GM18909 (cell line): Measurements from ENCODE around the gene TPK1.
"Not testable (repeated sequence)": the region's sequence is repeated elsewhere in the genome, so short reads cannot be mapped to it uniquely, and the experiment has no call there.

Experiments used
- ATAC-seq: cut with Tn5 transposase; IDR thresholded peaks from one replicate; pipeline ENCODE4 v1.9.1; 2021; ENCODE audit warnings: mild to moderate bottlenecking; ENCODE audit not compliant: unreplicated experiment, poor library complexity

TPK1 gene

GRCh38 chr7:144782883-144783282, 53.0 kb downstream of the TPK1 start:
- ATAC-seq, result no peak

- ATAC-seq, result no peak
These were observed 55.7 kb downstream of the TPK1 start for GRCh38 chr7:144780071-144780608.

GRCh38 chr7:144777889-144778288, 58.0 kb downstream of the TPK1 start:
- not testable (repeated sequence) for ATAC-seq

DNA sequence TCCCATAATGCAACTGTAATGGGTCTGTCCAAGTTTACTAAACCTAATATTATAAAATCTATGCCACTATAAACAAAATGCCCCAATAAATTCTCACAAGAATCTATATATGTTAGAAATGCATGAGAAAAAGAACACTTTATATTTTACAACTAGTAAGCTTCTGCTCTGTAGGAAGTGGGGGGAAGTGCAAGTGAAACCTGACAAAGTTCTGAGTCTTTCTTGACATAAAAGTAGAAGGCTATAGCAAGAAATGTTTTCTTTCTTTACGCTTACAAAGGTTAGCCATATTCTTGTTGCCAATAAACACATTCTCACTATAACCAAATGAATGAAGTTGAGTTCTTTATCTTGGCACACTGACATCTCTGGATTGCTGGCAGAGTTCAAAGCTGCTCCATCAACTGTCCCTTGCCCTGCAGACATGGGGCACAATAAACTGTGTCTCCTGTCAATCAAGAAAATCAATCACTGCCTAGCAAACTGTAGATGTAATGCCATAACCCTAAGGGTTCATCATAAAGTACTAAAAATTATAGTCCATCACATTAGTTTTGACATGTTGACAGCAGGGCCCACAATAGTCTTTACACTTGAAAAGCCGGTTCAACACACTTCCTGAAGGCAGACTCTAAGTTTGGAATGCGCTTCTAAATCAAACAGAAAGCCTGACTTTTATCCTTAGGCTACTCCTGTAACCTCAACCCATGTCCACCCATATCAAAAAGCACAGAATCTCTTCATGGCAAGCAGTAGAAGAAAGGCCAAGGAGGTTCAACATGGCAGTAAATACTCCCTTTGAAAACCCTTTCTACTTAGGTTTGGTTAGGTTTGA, 58.6 kb downstream of the TPK1 start:
- ATAC-seq, result no peak

DNA sequence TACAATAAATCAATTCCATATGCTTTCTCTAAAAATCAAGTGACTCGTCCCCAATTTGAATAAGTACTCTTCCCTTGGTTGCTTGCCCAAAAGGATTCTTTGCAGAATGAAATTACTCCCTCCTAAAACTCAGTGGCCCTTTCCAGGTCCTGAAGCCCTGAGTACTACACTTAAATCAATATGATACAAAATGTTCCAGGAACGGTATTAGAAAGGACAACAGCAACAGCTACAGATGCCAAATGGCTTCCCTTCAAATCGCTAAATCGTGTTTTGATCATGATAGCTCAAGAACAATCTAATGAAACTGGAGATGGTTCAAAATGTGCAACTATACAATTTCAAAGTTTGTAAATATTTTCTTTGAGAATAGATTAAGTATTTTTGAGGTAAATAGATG, 59.4 kb downstream of the TPK1 start:
- ATAC-seq, result no peak

DNA sequence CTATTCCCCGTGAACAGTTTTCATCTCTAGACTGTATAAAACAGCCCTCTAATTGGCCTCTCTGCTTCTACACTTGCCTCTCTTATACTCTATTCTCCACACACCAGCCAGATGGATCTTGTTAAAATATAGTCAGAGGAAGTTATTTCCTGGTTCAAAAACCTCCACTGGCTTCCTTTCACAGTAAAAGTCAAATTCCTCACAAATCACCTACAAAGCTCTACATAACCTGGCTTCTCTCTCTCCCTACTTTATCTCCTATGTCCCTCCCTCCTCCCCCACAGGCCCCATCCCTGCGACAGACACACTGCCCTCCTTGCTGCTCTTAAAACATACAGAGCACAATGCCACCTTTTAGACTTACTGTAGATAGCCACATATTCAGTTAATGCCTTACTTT, 60.1 kb downstream of the TPK1 start:
- ATAC-seq, result no peak

GRCh38 chr7:144771927-144772326, 63.9 kb downstream of the TPK1 start:
- no peak for ATAC-seq

DNA sequence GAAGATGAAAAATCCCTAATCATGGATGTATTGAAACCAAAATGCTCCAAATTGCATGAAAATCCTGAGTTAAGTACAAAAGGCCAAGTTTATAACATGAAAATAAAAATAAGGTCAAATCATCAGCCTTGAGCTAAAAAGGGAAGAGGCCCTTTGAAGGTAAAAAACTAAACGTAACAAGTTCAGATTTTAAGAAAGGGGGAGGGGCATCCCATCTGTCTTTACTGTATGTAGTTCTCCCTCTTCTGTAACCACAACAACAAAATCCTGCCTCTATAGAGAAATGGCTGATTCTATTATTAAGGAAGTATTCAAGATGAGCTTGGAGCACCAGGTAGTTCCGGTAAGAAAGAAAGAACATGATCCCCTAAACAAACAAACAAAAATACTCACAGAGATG, 64.7 kb downstream of the TPK1 start:
- no peak for ATAC-seq

GRCh38 chr7:144769352-144769751, 66.5 kb downstream of the TPK1 start:
- ATAC-seq, result no peak

- ATAC-seq, result no peak
These were observed 67.2 kb downstream of the TPK1 start for GRCh38 chr7:144768633-144769032.

DNA sequence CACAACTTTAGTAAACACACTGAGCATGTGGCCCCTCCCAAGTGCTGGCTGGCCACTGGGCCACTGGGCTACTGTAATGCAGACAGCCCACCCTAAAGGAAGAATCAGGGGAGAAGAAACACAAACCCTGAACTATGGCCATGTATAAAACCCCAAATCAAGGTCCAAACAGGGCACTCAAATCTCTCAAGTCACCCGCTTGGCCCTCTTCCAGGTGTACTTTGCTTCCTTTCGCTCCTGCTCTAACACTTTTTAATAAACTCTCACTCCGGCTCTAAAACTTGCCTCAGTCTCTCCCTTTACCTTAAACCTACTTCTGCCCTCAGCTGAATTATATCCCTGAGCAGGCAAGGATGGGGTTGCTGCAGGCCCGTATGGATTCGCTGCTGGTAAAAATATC, 72.6 kb downstream of the TPK1 start:
- ATAC-seq, result no peak

DNA sequence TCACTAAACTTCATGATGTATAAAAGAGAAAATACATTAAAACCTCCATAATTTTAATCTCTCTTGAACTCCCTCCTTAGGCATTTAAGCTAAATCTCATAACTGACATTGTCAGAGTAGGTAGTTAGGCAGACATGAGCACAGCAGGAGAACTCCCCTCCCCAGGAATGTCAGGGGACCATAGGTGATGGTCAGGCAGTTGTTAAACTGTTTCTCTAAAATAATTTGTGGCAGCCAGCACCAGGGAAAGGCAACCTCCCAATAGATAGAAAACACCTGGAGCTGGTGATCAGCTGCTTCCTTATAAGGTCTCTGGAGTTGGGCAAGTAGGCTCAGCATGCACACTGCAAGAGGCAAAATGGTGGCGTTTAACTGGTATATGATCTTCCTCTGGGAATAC, 73.0 kb downstream of the TPK1 start:
- ATAC-seq, result no peak

DNA sequence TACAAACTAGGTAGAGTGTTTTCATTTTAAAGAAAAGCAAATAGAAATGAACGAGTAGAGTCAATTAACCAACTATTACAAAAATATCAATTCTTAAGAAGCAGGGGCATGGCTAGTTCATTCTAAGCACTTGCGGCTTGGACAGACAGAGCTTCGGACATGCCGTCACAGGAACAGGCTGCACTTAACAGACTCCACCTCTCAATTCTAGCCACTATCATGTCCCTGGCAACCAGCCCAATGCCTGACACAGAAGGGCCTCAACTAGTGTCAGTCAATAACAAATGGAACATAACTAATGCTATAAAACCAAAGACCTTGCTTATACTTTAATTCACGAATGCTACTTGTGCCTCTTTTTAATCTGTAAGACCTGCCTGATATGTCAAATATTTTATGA, 74.4 kb downstream of the TPK1 start:
- no peak for ATAC-seq

- ATAC-seq, result no peak
These were observed 76.2 kb downstream of the TPK1 start for GRCh38 chr7:144759653-144760052.

DNA sequence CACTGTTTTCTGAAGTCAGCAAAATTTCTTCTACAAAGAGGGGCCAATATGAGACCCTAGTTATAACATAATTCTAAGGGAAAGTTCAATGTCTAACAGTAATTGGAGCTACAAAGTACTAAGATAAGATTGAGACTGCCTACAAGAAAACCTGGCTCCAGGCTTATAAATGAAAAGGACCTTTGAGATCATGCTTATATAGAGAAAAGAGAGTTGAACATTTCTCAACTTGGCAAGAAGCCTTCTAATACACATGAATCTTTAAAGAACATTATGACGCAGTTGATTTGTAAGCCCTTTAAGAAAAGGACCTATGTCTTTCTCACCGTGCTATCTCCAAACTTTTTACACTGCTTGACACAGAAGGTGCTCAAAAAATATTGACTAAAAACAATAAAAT, 87.9 kb downstream of the TPK1 start:
- ATAC-seq, result no peak

DNA sequence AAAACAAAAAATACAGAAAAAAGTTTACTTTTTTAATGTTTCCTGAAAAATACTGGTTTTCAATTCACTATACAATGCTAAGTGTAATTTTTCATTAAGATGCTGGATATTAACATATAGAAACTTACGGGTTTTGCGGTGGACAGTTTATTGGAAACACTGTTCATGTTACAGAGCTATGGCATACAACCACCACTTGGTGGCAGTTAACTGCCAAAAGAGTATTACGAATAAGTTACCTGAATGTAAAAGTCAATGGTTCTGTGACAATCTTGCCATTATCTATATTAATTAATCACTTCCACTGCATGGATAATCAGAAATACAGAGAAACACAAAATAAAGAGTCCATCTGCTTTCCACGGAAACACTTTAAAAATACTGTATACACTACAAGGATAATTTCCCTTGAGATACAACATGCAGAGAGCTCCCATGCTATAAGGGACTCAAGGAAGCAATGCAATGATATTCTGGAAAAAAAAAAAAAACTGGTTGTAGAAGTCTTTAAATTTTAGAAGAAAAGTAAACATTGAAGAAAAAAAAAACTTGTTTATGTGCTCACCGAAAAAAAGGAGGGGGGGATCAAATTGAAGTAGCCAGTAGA, 97.0 kb downstream of the TPK1 start:
- peak; percentile 96 for ATAC-seq

GRCh38 chr7:144738146-144738545, 97.7 kb downstream of the TPK1 start:
- ATAC-seq, result no peak

DNA sequence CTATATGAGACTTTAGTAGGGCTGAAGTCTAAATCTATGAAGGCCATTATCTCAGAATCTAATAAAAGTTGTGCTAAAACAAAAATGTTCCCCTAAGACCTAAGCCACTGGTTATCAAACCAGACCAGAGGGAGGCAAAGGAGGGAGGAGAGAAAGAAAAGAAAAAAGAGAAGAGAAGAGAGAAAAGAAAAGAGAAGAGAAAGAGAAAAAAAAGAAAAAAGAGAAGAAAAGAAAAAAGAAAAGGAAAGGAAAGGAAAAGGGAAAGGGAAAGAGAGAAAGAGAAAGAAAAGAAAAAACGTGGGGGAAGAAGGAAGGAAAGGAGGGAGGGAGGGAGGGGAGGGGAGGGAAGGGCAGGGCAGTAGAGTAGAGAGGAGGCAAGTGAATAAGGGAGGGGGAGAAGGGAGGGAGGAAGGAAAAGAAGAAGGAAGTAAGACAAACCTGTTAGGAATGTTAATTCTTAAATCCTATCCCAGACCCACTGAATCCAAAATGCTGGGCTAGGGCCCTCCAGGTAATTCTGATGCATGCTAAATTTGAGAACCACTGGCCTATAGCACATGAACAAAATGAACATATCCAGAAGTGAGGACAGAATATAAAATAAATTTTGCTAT, 98.9 kb downstream of the TPK1 start:
- ATAC-seq, result no peak

- ATAC-seq, result no peak
These were observed 100.2 kb downstream of the TPK1 start for GRCh38 chr7:144735505-144736276.

- ATAC-seq, result no peak
These were observed 104.0 kb downstream of the TPK1 start for GRCh38 chr7:144731661-144732351.
